Measurements from ENCODE around the gene ADCYAP1R1. TPM values are rescaled to one million over a fixed set of nuclear protein-coding genes. Genes with fewer than 3 reads are reported as not detected.
"Not testable (repeated sequence)": the region's sequence is repeated elsewhere in the genome, so short reads cannot be mapped to it uniquely, and the experiment has no call there.

The ADCYAP1R1 gene
- total and polyA plus RNA-seq, 5 experiments from 2014 or later: not detected

DNA sequence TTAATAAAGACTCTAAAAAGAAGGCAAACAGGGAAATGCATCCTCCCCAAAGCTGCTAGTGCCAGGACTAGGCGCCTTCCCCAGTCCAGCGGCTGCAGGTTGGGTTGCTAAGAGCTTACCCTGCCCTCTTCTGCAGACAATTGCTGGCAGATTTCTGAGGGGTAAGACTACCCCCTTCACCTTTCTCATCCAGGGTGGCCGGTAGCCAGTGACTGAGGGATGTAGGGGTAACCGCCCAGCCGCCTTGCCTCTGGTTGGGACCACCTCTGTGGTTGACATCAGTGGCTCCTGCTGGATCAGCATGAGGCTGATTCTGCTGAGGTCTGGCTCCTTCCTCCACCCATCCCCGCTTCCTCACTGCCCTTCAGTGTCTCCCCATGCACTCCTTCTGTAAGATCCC lies 71.2 kb downstream of the ADCYAP1R1 start:
- Mint-ChIP-seq H3K36me3 (no peaks in the 10 kb centered on the region), H3K27me3 (peaks cover 5 to 33% (median 17%) of the 10 kb centered on the region in 5 donors), H3K9me3 (no peaks in the 10 kb centered on the region), H3K27ac (no peak overlapping the region), H3K4me3 (no peak overlapping the region), H3K4me1 (no peaks in the 10 kb centered on the region)
- ATAC-seq: no peak
- POLR2A ChIA-PET: no interaction called here
- DNase-seq: no peak

DNA sequence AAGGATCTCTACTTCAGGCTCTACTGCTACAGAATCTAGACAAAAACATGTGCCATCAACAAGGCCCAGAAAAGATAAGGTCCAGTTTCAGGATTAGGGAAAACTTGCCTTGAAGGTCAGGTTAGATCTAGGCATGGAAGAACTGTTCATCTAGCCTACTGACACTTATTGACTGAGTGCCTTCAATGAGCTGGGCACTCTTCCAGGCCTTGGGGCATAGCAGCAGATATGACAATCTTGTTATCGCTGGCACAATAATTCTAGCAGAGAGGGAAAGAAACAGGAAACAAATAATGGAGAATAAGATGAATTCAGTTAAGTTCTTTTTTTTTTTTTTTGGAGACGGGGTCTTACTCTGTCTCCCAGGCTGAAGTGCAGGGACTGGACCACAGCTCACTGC lies 71.6 kb downstream of the ADCYAP1R1 start:
- no peaks in the 10 kb centered on the region for H3K36me3 Mint-ChIP-seq
- no peaks in the 10 kb centered on the region for H3K9me3 Mint-ChIP-seq
- DNase-seq: no peak

DNA sequence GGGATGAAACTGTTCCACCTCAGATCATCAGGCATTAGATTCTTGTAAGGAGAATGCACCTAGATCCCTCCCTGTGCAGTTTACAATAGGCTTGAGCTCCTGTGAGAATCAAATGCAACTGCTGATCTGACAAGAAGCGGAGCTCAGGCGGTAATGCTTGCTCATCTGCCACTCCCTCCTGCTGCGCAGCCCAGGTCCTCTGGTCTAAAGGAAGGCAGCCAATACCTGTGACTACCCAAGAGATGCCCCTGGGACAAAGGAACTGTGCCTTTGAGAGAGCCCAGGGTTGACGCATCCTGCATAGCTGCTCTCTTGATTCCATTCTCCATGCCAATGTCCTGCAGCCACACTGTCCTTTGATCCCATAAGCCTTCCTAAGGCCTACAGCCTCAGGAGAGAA lies 73.1 kb downstream of the ADCYAP1R1 start:
- Mint-ChIP-seq H3K4me1 (no peaks in the 10 kb centered on the region), H3K27me3 (peaks cover 3 to 33% (median 17%) of the 10 kb centered on the region in 5 donors), H3K36me3 (no peaks in the 10 kb centered on the region), H3K27ac (no peak overlapping the region), H3K4me3 (no peak overlapping the region), H3K9me3 (no peaks in the 10 kb centered on the region)
- DNase-seq (no peak), ATAC-seq (no peak)
- POLR2A ChIA-PET: no interaction called here

More for the DNA sequence above, 71.6 kb downstream of the ADCYAP1R1 start:
- ATAC-seq: no peak
- H3K27me3 Mint-ChIP-seq: peaks cover 3 to 33% (median 17%) of the 10 kb centered on the region in 5 donors
- POLR2A ChIA-PET: interaction anchor here (0.7 kb wide), 1 partner anchor 91 kb away, joined by 3 read pairs; no protein-coding TSS in a partner anchor
- no peak overlapping the region for H3K27ac Mint-ChIP-seq
- H3K4me1 Mint-ChIP-seq: no peaks in the 10 kb centered on the region
- H3K4me3 Mint-ChIP-seq: no peak overlapping the region

DNA sequence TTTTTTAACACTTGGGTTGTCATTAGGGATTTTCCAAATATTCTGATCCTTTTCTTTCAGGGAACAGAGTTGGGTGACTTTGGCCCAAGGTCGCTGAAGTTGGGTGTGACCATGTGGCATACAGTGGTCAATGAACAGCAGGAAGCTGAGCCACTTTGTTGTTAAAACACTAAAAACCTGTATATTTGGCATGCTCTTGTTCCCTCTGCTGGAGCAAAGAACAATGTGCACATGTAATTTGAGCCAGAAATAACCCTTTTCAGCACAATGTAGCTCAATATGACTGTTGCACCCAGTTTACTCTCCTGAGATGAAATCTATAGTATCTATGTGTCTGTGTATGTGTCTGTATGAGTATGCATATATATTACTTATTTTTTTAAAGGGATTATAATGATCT lies 74.9 kb downstream of the ADCYAP1R1 start:
- Mint-ChIP-seq H3K36me3 (no peaks in the 10 kb centered on the region), H3K4me3 (no peak overlapping the region), H3K27me3 (peaks cover 3 to 26% (median 15%) of the 10 kb centered on the region in 5 donors), H3K9me3 (no peaks in the 10 kb centered on the region), H3K4me1 (no peaks in the 10 kb centered on the region), H3K27ac (no peak overlapping the region)
- ATAC-seq (no peak), DNase-seq (no peak)
- POLR2A ChIA-PET: no interaction called here

DNA sequence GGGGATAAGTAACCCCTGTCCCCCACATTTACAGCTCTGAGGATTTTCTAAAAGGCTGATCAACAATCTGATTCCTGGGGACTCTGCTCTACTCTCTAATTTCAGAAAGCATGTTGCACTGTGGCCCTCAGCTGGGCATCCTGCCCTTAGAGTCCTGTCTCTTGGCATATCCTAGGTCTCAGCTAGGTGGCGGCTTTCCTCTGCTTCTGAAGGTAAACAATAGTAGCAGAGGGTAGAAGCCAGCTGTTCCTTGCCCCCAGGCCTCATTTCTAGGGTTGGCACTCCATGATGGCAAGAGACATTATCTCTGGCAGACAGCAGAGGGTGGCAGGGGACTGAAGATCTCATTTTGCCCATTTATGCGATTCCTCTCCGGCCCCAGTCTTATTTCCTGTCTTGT lies 77.0 kb downstream of the ADCYAP1R1 start:
- POLR2A ChIA-PET: no interaction called here
- H3K27me3 Mint-ChIP-seq: peaks cover 1 to 19% (median 9%) of the 10 kb centered on the region in 5 donors
- H3K27ac Mint-ChIP-seq: no peak overlapping the region
- DNase-seq (no peak), ATAC-seq (no peak)
- H3K36me3 Mint-ChIP-seq: no peaks in the 10 kb centered on the region
- no peak overlapping the region for H3K4me3 Mint-ChIP-seq
- H3K4me1 Mint-ChIP-seq: no peaks in the 10 kb centered on the region
- H3K9me3 Mint-ChIP-seq: no peaks in the 10 kb centered on the region

DNA sequence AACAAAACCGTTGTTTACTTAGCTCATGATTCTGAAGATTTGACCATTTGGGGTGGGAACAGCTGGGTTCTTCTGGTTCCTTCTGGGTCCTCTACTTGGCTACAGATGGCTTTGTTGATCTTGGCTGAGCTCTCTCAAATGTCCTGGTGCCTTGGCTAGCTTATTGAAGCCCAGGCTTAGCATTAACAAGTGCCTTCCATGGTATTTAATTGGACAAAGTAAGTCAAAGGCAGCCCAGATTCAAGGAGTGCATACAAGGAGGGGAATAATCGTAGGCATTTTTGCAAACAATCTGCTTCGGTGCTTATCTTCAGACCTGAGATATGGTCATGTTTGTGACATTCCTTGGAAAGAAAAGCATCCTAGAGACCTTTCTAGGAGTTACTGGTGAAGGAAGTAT lies 81.4 kb downstream of the ADCYAP1R1 start:
- DNase-seq (no peak), ATAC-seq (no peak)
- H3K27ac Mint-ChIP-seq: no peak overlapping the region
- H3K36me3 Mint-ChIP-seq: no peaks in the 10 kb centered on the region
- no peaks in the 10 kb centered on the region for H3K9me3 Mint-ChIP-seq
- H3K27me3 Mint-ChIP-seq: peaks cover 0 to 10% (median 8%) of the 10 kb centered on the region in 5 donors
- peaks cover 2 to 7% (median 5%) of the 10 kb centered on the region in 4 donors for H3K4me1 Mint-ChIP-seq
- H3K4me3 Mint-ChIP-seq: no peak overlapping the region
- POLR2A ChIA-PET: no interaction called here

DNA sequence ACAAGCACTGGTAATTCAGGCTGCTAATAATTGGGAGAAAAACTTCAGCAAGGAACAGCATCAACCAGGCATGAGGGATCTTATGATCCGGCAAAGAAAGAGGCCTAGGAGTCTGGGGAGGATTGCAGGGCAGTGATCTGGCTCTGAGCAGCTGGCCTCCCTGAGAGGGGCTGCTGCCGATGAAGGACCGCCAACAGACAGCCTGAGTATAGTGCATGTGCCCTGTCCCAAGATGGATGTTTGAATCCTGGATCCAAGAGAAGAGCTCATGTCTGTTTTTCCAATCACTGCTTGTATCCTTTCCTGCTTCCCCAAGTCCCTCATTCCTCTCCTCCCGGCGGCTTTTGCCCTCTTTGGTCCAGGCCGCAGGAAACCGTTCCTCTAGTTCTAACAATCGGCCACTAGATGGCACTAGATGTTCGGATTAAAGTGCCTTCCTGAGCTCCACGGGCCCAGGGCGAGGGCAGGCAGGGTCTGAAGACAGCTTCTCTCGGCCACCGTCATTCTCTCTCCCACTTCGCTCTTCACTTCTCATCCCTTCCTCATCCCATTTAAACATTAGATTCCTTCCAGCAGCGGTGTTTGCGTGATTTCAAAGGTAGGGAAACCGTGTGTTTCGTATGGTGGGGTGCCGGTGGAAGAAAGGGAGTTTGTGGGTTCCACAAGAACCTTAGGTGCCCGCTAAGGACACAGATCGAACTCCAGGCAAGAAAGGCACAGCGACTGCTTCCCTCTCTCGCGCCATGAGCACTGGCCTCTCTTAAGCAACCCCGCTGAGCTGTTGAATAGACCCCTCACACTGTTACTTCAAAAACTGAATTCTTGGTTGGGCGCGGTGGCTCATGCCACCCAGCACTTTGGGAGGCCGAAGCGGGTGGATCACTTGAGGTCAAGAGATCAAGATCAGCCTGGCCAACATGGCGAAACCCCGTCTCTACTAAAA lies 82.4 kb downstream of the ADCYAP1R1 start:
- H3K9me3 Mint-ChIP-seq: no peaks in the 10 kb centered on the region
- H3K4me1 Mint-ChIP-seq: peaks cover 2 to 7% (median 5%) of the 10 kb centered on the region in 4 donors
- H3K4me3 Mint-ChIP-seq: no peak overlapping the region
- H3K27ac Mint-ChIP-seq: no peak overlapping the region
- no peaks in the 10 kb centered on the region for H3K36me3 Mint-ChIP-seq
- ATAC-seq (peak; percentile 44 to 52), DNase-seq (peak in 8 of 10 donors; percentile 4 to 71 (median 30))
- peaks cover 0 to 10% (median 3%) of the 10 kb centered on the region in 5 donors for H3K27me3 Mint-ChIP-seq
- POLR2A ChIA-PET: no interaction called here

DNA sequence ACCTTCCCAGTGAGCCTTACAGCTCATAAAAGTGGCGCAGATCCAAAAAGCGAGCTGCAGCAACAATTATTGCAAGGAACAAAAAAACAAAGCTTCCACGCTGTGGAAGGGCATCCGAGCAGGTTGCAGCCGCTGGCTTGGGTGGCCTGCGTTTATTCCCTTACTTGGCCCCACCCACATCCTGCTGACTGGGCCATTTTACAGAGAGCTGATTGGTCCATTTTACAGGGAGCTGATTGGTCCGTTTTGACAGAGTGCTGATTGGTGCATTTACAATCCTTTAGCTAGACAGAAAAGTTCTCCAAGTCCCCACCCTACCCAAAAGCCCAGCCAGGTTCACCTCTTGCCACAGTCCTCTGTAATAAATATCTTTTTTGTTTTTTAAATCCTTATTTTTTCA lies 85.1 kb downstream of the ADCYAP1R1 start:
- Mint-ChIP-seq H3K27ac (no peak overlapping the region), H3K27me3 (peaks cover 0 to 11% (median 6%) of the 10 kb centered on the region in 5 donors), H3K36me3 (no peaks in the 10 kb centered on the region), H3K9me3 (no peaks in the 10 kb centered on the region), H3K4me3 (no peak overlapping the region), H3K4me1 (peaks cover 2 to 7% (median 5%) of the 10 kb centered on the region in 4 donors)
- no peak for DNase-seq
- POLR2A ChIA-PET: no interaction called here
- no peak for ATAC-seq

DNA sequence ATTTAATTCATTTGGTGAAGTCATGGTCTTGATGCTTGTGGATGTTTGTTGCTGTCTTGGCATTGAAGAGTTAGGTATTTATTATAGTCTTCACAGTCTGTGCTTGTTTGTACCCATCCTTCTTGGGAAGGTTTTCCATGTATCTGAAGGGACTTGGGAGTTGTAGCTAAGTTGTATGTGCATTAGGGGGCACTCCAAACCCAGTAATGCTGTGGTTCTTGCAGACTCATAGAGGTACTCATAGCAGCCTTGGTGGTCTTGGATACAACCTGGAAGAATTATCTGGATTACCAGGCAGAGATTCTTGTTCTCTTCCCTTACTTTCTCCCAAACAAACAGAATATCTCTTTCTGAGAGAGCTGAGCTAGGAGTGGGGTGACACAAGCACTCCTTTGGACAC lies 93.2 kb downstream of the ADCYAP1R1 start:
- Mint-ChIP-seq H3K27me3 (peaks cover 19 to 54% (median 35%) of the 10 kb centered on the region in 5 donors), H3K4me1 (no peaks in the 10 kb centered on the region), H3K9me3 (peaks cover 0 to 15% (median 0%) of the 10 kb centered on the region in 9 donors), H3K36me3 (peaks cover 0 to 4% (median 0%) of the 10 kb centered on the region in 3 donors), H3K4me3 (no peak overlapping the region), H3K27ac (no peak overlapping the region)
- no peak for ATAC-seq
- DNase-seq: no peak
- POLR2A ChIA-PET: no interaction called here

DNA sequence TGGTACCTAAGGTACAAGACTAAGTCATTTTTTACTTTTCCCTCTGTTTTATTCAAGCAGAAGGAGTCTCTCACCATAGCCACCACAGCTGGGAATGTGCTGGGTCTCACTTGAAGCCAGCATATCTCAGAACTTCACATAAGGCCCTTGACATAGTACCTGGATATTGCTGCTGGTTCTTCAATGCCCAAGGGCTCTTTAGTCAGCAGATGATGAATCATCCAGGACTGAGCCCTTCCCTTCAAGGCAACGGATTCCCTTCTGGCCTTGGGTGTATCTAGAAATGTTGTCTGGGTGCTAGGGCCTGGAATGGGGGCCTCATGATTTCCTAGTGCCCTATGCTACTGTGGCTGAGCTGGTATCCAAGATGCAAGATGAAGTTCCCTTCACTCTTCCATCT lies 93.9 kb downstream of the ADCYAP1R1 start:
- POLR2A ChIA-PET: no interaction called here
- no peak for ATAC-seq
- Mint-ChIP-seq H3K27me3 (peaks cover 19 to 54% (median 35%) of the 10 kb centered on the region in 5 donors), H3K36me3 (peaks cover 0 to 4% (median 0%) of the 10 kb centered on the region in 3 donors), H3K4me1 (no peaks in the 10 kb centered on the region), H3K4me3 (no peak overlapping the region), H3K27ac (no peak overlapping the region), H3K9me3 (peaks cover 0 to 15% (median 0%) of the 10 kb centered on the region in 9 donors)
- no peak for DNase-seq

DNA sequence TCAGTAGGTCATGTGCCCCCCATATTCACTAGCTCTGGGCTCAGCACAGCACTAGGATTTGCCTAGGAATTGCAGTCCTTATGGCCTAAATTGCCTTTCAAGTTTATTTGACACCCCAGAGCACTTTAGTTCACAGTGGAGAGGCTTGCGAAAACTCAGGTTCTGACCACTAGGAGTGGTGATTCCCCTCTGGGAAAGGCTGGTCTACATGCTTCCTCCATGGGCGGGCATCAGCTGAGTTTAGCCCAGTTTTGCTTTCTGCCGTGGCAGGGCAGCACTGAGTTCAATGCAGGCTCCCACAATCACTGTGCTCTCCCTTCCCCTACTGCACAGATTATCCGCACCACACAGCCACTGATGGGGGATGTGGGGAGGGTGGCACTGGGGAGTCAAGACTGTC lies 94.4 kb downstream of the ADCYAP1R1 start:
- Mint-ChIP-seq H3K4me1 (no peaks in the 10 kb centered on the region), H3K27ac (no peak overlapping the region), H3K36me3 (peaks cover 0 to 4% (median 0%) of the 10 kb centered on the region in 3 donors), H3K4me3 (no peak overlapping the region), H3K9me3 (peaks cover 0 to 15% (median 0%) of the 10 kb centered on the region in 9 donors), H3K27me3 (peaks cover 19 to 54% (median 35%) of the 10 kb centered on the region in 5 donors)
- no peak for DNase-seq
- ATAC-seq: no peak
- POLR2A ChIA-PET: no interaction called here

DNA sequence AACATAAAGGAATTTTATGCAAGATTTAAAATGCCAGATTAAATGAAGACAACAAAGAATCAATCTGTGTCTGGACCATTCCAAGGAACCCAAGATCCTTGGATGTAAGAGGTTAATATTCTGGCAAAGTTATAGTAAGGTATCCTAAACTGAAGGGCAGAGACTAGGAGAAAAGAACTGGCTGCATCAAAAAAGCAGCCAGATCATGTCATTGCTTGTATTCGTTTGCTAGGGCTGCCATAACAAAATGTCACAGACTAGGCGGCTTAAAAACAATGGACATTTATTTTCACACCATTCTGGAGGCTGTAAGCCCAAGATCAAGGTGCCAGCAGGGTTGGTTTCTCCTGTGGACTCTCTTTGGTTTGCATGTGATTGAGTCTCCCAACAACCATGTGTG lies 99.7 kb downstream of the ADCYAP1R1 start:
- DNase-seq: no peak
- Mint-ChIP-seq H3K36me3 (no peaks in the 10 kb centered on the region), H3K27me3 (peaks cover 5 to 13% (median 9%) of the 10 kb centered on the region in 5 donors), H3K9me3 (peaks cover 0 to 27% (median 4%) of the 10 kb centered on the region in 9 donors), H3K27ac (no peak overlapping the region), H3K4me1 (no peaks in the 10 kb centered on the region), H3K4me3 (no peak overlapping the region)
- no peak for ATAC-seq
- POLR2A ChIA-PET: no interaction called here

DNA sequence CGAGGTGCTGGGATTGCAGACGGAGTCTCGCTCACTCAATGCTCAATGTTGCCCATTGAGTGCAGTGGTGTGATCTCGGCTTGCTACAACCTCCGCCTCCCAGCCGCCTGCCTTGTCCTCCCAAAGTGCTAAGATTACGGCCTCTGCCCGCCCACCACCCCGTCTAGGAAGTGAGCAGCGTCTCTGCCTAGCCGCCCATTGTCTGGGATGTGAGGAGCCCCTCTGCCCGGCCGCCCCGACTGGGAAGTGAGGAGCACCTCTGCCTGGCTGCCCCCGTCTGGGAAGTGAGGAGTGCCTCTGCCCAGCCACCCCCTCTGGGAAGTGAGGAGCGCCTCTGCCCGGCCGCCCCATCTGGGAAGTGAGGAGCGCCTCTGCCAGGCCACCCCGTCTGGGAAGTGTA lies 101.2 kb downstream of the ADCYAP1R1 start:
- H3K4me3 Mint-ChIP-seq, H3K36me3 Mint-ChIP-seq, DNase-seq, POLR2A ChIA-PET, ATAC-seq, H3K27me3 Mint-ChIP-seq, H3K27ac Mint-ChIP-seq, H3K4me1 Mint-ChIP-seq: not testable (repeated sequence)
- peaks cover 0 to 23% (median 3%) of the 10 kb centered on the region in 9 donors for H3K9me3 Mint-ChIP-seq
